ENCODE measurements around the gene SPRED2.

- TF ChIP-seq CHD1 (IDR thresholded peaks at IDR 0.05; ENCODE audit: low read depth, low read length), result no peak
- TF ChIP-seq ZNF274 (IDR thresholded peaks at IDR 0.05; ENCODE audit: borderline replicate concordance, extremely low read depth, low read length), result no peak
- no peak for TF ChIP-seq SP2 (IDR thresholded peaks at IDR 0.05; ENCODE audit: low read length)
- no peak for TF ChIP-seq POLR2A (IDR thresholded peaks at IDR 0.05; ENCODE audit: control extremely low read depth in 1 of 2, low read depth in 2 of 2, low read length in 2 of 2)
Observed at GRCh38 chr2:65293376-65293775, 139.0 kb downstream of the SPRED2 start.

Data from H1 (cell line).